Measurements from ENCODE around the gene ATXN1. TPM values are rescaled to one million over a fixed set of nuclear protein-coding genes. Genes with fewer than 3 reads are reported as not detected.

ATXN1 gene
- total and polyA plus RNA-seq, 2 of the 8 experiments (the other 6 are each of a cell fraction or from before 2014, with no cell fraction given): 1.6 to 4.0 TPM

- TF ChIP-seq ATF3 (IDR thresholded peaks at IDR 0.05; ENCODE audit: insufficient read depth, low read depth, low read length) (no peak), RNF2 (IDR thresholded peaks at IDR 0.05; ENCODE audit: borderline replicate concordance, low read depth, low read length, missing control alignments, poor library complexity, severe bottlenecking) (no peak), EP300 (IDR thresholded peaks at IDR 0.05; ENCODE audit: borderline replicate concordance in 1 of 2, low read depth in 2 of 2, low read length in 2 of 2) (no peak), RFX5 (IDR thresholded peaks at IDR 0.05; ENCODE audit: borderline replicate concordance, low read depth, low read length) (no peak), YY1 (IDR thresholded peaks at IDR 0.05; ENCODE audit: low read depth, low read length) (no peak), CHD7 (IDR thresholded peaks at IDR 0.05; ENCODE audit: insufficient replicate concordance, low read length) (no peak), ASH2L (IDR thresholded peaks at IDR 0.05; ENCODE audit: low read length) (no peak), GABPA (IDR thresholded peaks at IDR 0.05; ENCODE audit: borderline replicate concordance, insufficient read depth, low read length) (no peak)
Observed at GRCh38 chr6:16490616-16491015, 270.6 kb downstream of the ATXN1 start (continued).
